C1 segment of cervical spinal cord (tissue), 14 donors: ENCODE measurements around the gene FAM107B.
"Not testable (repeated sequence)": the region's sequence is repeated elsewhere in the genome, so short reads cannot be mapped to it uniquely, and the experiment has no call there.

Source experiments
- DNase-seq, 14 donors: peaks; one replicate each; lab custom pipeline; 2025; lab: John Stamatoyannopoulos, UW

FAM107B gene

DNA sequence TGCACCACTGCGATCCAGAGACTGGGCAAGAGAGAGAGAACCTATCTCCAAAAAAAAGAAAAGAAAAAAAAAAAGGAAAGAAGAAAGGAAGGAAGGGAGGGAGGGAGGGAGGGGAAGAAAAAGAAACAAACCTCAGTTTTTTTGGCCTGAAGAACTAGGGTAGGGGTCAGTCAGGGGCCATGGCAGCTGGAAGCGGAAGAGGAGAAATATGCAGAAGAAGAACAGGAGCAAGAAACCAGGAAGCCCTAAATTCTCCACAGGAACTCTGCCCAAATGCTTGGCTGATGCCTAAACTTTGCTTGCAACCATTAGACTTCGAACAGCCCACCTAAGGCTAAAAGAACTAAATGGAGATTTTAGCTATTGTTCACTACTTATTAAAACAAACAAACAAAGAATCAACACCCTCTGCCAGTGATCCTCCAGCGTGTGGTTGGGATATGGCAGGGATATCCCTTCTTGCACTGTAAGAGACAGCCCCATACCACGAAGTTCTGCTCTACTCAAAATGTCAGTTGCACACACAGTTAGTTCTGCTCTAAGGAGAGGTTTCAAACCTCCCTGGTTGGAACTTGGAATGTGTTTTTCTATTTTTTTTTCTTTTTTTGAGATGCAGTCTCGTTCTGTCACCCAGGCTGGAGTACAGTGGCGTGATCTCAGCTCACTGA is 139.5 kb downstream of the FAM107B start:
- DNase-seq, result no peak

DNA sequence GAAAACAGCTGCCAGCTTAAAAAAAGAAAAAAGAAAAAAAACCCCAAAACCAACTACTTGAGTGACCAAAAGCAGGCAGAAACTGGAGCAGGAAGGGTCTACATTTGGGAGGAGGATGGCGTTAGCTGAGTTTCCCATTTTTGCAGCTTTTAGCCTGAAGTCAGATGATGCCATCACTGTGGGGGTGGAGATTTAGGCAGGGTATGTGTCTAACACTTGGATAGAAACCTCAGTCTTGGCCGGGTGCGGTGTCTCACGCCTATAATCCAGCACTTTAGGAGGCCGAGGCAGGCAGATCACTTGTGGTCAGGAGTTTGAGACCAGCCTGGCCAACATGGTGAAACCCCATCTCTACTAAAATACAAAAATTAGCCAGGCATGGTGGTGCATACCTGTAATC is 140.1 kb downstream of the FAM107B start:
- DNase-seq, result not testable (repeated sequence)

DNA sequence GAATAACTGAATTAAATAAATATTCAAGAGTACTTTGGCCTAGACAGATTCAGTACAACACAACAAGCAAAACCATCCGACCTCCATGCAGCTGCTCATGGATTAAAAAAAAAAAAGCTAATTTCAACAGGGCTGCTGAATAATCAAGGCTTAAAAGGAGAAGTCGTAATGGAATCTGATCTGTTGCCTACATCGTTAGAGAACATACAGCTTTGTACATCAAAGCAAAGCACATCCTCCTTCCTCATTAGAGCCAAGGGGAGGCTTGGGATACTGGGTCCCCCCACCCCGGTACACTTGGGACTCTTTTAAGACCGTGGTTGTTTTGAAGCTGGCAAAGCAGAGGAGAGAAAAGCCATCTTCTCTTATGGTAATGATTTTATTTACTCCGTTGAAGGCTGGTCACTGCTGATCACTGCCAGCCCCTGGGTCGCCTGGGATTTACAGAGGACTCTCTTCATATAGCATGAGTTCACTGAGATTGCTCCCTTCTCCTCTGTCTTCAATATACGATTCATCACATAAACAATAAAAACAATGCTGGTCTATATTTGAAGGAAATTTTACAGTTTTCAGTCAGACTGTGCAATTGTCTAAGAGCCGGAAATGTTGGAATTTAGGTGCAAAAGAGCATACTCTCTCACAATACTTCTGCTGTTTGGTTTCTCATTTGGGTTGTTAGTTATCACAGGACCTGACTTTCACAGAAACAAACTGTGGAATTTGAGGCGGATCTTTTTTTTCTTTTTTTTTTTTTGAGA is 148.8 kb downstream of the FAM107B start:
- DNase-seq, result no peak

DNA sequence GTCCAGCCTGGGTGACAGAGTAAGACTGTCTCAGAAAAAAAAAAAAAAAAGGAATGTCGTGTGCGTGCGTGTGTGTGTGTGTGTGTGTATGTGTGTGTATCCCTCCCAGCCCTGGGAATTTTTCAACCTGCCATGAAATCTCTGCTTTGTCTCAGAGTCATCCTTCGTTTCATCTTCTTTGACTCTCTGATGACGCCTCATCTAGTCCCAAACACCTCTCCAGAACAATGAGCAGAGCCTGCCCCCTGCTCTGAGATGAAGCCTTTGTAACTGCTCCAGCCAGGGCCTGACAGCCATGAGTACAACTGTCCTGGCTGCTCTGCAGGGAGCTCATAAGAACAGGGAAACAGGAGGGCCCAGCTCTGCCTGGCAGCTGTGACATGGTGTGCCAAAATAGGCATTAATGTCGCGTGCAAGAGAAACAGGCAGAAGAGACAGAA is 149.5 kb downstream of the FAM107B start:
- DNase-seq, result peak in 5 of 14 donors; percentile 18 to 38 (median 27)

DNA sequence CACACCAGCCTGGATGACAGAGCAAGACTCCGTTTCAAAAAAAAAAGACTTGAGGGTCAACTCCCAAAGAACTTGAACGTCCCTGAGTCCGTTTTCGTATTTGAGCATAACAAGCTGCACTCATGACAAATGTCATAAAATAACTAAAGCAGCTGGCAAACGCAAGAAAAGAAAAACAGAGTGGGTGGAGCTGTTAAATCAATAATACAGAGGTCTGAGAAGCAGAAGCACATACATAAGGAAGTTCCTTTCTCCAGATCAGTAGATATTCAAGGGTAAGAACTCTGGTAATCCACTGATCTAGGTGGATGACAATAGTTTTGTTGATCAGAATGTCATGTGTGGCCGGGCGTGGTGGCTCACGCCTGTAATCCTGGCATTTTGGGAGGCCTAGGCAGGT is 150.1 kb downstream of the FAM107B start:
- no peak for DNase-seq

DNA sequence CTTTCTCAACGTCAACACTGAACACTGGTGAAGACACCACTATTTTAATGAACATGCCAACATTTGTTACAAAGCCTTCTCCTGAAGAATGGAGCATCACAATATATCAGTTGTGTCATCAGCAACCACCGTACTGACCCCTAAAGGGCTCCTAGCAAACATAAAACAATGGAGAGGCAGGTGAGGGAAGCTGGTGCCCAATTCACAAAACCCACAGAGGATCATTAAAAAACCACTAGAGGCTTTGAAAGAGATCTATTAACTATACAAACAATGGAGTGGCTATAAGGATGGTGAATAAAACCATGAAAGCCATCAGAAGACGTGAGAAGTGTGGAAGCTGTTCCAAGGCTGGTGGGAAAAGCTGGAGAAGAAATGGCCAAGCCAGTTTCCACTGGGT is 150.8 kb downstream of the FAM107B start:
- DNase-seq, result no peak

DNA sequence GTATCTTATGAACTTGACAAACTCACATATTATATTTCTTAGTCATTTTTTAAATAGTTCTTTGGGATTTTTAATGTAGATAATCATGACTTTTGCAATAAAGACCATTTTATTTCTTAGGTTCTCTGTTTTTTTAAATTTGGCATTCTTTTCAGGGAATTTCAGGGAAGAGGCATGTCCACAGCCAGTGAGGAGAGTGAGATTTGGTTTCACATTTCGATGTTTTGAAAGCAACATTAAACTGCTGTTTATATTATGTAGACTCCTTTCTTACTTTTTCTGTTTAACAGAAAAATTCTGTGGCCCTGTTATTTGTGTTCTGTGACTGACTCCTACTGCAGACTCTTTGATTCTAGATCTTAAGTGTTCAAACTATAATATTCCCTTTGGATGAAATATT is 153.7 kb downstream of the FAM107B start:
- DNase-seq, result no peak

DNA sequence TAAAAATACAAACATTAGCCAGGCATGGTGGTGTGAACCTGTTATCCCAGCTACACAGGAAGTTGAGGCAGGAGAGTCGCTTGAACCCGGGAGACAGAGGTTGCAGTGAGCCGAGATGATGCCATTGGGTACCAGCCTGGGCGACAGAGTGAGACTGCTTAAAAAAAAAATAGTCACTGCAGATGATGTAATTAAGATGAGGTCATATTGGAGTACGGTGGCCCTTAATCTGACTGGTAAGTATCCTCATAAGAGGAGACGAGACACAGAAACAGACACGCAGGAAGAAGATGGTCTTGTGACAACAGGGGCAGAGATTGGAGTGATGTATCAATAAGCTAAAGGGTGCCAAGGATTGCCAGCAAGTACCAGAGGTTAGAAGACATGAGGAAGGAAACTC is 156.0 kb downstream of the FAM107B start:
- DNase-seq, result no peak

DNA sequence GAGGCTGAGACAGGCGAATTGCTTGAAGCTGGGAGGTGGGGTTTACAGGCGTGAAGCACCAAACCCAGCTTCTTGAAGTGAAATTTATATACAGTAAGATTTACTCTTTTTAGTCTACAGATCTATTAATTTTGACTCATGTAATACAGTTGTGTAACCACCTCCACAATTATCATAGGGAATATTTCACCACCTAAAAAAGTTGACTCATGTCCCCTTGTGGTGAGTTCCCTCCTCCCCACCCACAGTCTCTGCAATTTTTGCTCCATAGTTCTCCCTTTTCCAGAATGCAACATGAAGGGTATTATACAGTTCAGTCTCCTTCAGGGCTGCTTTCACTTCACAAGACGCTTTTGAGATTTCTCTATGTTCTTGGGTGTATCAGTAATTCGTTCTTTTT is 156.8 kb downstream of the FAM107B start:
- DNase-seq, result no peak

DNA sequence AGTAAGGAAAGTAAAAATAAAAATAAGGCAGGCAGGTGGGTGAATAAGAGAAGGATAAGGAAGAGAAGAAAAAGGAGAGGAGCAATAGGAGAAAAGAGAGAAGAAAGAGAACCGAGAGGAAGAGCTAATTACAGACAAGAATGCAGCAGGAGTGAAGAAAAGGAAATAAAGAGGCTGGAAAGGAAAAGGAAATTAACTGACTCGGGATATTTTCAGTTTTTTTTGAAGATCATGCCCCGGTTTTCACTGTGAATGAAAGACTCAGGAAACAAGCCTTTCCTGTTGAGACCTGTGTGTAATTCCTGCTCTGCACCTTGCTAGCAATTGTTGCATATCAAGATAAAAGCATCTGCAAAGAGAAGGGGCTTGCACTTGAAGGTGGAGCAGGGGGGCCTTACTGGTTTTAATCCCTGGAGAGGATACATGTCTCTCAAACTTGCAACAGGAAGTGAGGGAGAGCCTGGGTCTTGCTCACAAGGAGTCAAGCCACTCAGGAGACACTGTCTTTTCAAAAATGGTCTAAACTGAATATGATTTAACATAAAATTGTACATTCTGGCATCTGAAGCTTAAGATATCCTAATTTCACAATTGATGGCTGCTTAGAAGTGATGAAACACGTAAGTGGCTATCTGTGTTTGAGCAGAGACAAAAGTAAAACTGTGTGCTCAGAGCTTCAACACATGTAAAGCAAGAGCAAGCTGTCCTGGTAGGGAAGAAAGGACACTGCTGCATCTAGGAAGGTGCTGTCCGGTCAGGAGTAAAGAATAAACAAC is 157.6 kb downstream of the FAM107B start:
- DNase-seq, result no peak

DNA sequence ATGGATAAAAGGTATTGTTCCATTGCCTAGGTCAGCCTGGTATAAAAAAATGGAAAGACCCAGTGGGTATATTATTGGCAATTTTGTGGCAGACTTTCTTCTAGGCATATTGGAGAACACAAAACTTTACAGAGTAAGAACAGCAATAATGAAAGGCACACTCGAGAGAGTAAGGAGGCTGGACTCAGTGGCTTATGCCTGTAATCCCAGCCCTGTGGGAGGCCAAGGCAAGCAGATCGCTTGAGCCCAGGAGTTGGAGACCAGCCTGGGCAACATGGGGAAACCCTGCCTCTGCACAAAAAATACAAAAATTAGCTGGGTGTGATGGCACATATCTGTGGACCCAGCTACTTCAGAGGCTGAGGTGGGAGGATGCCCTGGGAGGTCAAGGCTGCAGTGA is 158.2 kb downstream of the FAM107B start:
- DNase-seq, result no peak

DNA sequence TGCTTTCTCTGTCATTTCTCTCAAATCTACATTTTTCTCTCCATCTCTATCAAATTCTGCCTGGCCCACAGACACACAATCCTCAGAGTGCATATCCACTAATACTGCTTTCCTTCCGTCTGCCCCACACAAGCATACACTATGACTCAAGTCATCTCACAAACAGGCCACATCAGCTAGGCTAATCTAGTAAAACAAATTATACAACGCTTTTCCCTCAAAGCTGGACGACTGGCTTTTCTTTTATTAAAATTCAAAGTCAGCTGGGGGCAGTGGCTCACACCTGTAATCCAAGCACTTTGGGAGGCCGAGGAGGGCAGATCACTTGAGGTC is 161.1 kb downstream of the FAM107B start:
- no peak for DNase-seq

DNA sequence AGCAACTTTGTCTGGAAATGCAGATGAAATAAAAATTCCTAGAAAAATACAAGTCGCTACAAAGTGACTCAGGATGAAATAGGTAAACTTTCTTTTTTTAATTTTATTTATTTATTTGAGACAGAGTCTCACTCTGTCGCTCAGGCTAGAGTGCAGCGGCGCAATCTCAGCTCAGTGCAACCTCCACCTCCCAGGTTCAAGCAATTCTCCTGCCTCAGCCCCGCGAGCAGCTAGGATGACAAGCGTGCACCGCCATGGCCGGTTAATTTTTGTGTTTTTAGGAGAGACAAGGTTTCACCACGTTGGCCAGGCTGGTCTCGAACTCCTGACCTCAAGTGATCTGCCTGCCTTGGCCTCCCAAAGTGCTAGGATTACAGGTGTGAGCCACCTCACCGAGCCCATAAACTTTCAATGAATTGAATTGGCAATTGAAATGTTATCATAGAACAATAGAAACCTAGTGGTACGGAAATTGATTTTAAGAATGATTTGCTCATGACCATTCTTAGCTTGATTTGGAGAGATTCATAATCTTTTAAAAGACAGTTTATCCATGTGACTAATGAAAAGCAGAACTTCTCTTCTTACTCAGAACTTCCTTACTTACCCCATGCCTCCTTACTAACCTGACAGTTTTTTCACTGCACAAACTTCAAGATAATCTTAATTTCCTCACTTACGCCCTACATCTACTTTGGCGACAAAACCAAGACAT is 161.7 kb downstream of the FAM107B start:
- DNase-seq, result no peak

DNA sequence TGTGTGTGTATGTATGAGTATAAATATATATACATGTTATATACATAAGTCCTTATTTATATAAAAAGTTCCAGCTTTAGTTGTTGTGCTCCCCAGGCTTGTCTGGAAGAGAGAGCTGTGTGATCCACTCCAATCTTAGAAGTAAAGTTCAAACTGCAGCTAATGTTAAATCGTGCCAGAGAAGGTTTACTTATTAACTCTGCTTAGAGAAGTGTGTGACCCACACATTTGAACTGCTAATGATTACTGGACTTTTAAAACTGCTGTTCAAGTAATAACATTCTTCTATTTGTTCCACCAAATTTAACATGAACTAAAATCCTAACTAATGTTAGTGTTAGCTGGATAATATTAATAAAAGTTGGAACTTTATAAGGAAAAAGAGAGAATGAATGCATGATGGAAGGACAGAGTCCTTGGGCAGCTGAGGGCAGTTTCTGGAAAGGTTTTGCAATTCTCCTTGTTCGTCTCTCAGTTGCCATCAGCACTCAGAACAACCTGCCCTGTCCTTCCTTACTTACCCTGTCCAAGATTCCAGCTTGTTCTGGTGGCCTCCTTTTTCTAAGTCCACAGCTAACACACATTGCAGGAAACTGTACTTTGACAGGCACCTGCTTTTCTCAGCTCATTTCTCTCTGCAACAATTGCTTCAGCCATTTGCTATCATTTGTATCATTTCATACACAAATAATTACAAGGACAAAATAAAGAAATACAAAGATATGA is 162.6 kb downstream of the FAM107B start:
- no peak for DNase-seq

DNA sequence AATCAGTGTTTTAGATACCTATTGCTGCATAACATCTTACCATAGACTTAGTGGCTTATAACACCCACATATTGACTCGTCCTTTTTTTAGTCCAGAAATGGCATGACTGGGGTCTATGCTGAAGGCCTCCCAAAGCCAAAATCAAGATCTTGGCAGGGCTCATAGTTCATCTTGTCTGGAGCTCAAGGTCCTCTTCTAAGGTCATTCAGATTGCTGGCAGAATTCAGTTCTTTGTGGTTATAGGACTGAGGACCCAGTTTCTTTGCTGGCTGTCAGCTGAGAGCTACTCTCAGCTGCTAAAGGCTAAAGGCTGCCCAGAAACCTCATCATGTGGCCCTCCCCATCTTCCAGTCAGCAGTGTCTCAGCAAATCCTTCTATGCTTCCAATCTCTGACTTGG is 165.5 kb downstream of the FAM107B start:
- DNase-seq, result no peak

DNA sequence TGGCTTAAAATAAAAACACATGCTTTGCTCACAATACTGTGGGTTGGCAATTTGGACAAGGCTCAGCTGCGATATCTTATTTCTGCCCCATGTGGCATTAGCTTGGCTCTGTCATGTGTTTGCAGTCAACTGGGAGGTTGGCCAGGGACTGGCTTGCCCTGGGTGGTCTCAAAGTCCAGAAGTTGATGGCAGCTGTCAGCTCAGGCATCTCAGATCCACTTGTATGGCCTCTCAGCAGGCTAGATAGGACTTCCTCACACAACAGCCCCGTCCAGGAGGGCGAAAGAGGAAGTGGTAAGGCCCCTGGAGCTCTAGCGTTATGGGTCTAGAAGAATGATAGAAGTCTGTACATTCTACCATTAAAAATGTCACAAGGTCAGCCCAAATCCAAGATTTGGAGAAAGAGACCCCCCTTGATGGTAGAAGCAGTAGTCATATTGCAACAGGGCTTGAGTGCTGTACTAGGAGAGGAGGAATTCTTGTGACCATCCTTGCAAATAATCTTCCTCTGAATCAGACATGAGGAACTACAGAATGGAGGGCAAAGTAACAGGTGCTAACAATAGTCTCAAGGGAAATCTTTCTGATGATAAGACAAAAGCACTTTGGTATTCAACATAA is 166.2 kb downstream of the FAM107B start:
- DNase-seq, result peak in 1 of 14 donors; percentile 17

DNA sequence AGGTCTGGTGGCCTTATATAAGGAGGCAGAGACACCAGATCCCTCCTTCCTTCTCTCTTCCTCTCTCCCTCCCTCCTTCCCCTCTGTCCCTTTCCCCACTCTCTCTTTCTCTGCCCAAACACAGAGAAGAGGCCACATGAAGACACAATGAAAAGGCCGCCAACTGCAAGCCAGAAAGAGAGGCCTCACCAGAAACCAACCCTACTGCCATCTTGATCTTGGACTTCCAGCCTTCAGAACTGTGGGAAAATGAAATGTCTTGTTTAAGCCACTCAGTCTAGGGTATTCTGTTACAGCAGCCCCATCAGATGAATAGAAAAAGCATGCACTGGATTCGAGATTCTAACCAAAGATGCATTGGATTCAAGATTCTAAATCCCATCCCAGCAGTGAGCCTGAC is 168.1 kb downstream of the FAM107B start:
- DNase-seq, result no peak

DNA sequence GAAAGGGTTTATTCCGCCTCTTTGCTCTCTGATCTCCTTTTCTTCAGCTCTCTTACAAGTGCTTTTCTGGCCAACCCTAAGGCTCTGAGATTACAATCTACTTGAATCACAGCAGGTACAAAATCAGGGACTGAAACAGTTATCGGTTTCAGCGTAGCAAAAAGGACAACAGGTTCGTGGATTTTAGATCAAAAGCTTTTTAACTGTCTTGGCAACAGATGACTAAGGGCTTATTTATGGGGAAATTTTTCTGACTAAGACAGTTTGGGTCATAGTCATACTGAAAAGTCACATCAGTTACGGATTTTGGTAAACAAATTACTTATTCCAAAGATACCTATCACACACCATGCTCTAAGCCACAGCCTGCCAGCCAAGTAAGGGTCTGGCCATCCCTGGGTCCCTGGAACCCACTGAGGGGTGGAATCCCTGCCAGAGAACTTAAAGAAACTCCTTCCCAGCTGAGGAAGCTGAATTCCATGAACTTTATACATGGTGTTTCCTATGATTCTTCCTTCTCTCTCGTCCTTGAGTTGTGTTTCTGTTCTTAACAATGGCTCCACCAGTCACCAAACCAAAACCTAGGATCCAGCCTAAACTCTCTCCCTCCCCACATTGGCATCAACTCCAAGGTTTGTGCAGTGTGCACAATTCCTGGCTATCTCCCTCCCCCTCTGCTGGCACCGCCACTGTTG is 169.3 kb downstream of the FAM107B start:
- DNase-seq, result peak in 1 of 14 donors; percentile 32

DNA sequence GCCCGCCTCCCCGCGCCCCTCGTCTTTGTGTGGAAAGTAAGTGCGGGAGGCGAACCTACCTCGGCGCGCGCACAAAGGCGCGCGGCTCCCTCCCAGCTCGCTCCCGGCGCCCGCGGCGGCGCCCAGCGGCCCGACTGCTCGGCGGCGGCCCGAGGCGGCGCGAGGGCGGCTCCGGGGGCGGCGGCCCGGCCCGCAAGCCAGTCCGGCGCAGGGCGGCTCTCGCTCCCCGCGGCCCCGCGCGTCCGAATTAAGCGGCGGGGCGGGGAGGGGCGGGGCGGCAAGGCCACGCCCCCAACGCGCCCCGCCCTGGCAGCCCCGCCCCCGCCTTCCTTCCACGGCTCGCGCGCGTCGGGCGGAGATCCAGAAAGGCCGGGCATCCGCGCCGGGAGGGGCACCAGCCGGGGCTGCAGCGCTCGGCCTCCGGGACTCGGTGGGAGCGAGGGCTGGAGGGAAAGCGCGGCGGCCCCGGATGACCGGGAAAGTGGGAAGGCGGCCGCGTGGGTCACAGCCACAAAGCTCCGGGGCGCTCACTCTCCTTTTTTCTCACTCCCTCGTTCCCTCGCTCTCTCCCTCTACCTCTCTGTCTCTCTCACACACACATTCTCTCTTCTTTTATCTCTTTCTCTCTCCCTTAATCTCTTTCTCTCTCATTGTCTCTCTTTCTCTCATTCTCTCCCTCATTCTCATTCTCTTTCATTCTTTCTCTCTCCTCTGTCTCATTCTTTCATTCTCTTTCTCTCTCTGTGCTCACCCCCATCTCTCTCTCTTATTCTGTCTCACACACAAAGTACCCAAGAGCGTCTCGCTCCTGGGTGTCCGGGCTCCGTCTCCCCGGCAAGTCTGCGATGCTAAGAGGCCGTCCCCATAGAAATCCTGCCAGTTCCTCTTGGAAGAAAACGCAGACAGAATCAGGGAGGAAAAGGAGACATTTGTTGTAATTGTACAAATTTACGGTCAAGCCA is 170.2 kb downstream of the FAM107B start:
- DNase-seq, result peak in 13 of 14 donors; percentile 23 to 94 (median 81)
